GM19468 (cell line): Measurements from ENCODE around the gene SEMA5A.

ENCODE experiments used
- ATAC-seq: cut with Tn5 transposase; IDR thresholded peaks from one replicate; pipeline ENCODE4 v1.9.1; 2021; ENCODE audit warnings: mild to moderate bottlenecking, moderate library complexity, moderate number of reproducible peaks; ENCODE audit not compliant: unreplicated experiment; ENCODE audit errors: extremely low read depth

Gene SEMA5A

GRCh38 chr5:9160747-9161146, 385.1 kb downstream of the SEMA5A start:
- no peak for ATAC-seq

- no peak for ATAC-seq
Measured at GRCh38 chr5:9157811-9158210, 388.1 kb downstream of the SEMA5A start.

- ATAC-seq = no peak
Measured at GRCh38 chr5:9157020-9157419, 388.9 kb downstream of the SEMA5A start.

- ATAC-seq = no peak
Measured at GRCh38 chr5:9156282-9156681, 389.6 kb downstream of the SEMA5A start.

- ATAC-seq = no peak
Measured at GRCh38 chr5:9151684-9152427, 394.0 kb downstream of the SEMA5A start.

GRCh38 chr5:9149988-9150387, 395.9 kb downstream of the SEMA5A start:
- ATAC-seq = no peak

GRCh38 chr5:9148242-9148641, 397.6 kb downstream of the SEMA5A start:
- no peak for ATAC-seq

GRCh38 chr5:9140711-9141110, 405.2 kb downstream of the SEMA5A start:
- ATAC-seq = no peak

- no peak for ATAC-seq
Measured at GRCh38 chr5:9140202-9140601, 405.7 kb downstream of the SEMA5A start.

GRCh38 chr5:9139344-9139743, 406.5 kb downstream of the SEMA5A start:
- ATAC-seq = no peak

- no peak for ATAC-seq
Measured at GRCh38 chr5:9128136-9128535, 417.7 kb downstream of the SEMA5A start.

GRCh38 chr5:9126490-9126889, 419.4 kb downstream of the SEMA5A start:
- ATAC-seq = no peak

GRCh38 chr5:9125852-9126251, 420.0 kb downstream of the SEMA5A start:
- no peak for ATAC-seq

GRCh38 chr5:9124838-9125237, 421.0 kb downstream of the SEMA5A start:
- no peak for ATAC-seq

- ATAC-seq = no peak
Measured at GRCh38 chr5:9124071-9124470, 421.8 kb downstream of the SEMA5A start.

- no peak for ATAC-seq
Measured at GRCh38 chr5:9122528-9122927, 423.3 kb downstream of the SEMA5A start.

GRCh38 chr5:9121597-9121996, 424.3 kb downstream of the SEMA5A start:
- no peak for ATAC-seq

- no peak for ATAC-seq
Measured at GRCh38 chr5:9118852-9119251, 427.0 kb downstream of the SEMA5A start.

- no peak for ATAC-seq
Measured at GRCh38 chr5:9115093-9115492, 430.8 kb downstream of the SEMA5A start.

- ATAC-seq = no peak
Measured at GRCh38 chr5:9112520-9113291, 433.2 kb downstream of the SEMA5A start.

- no peak for ATAC-seq
Measured at GRCh38 chr5:9108162-9108561, 437.7 kb downstream of the SEMA5A start.

- no peak for ATAC-seq
Measured at GRCh38 chr5:9105851-9106250, 440.0 kb downstream of the SEMA5A start.
